Mucosa of descending colon (tissue), 3 donors: ENCODE data around the gene RAB11FIP5. TPM values are rescaled to one million over a fixed set of nuclear protein-coding genes. Genes with fewer than 3 reads are reported as not detected.
"Not testable (repeated sequence)": the region's sequence is repeated elsewhere in the genome, so short reads cannot be mapped to it uniquely, and the experiment has no call there.

ENCODE experiments used
- ATAC-seq: fragments of 200-7000 bp; cut with Tn5 transposase; one replicate; pipeline ENCODE4 v1.9.1; 2020; ENCODE audit warnings: mild to moderate bottlenecking, moderate library complexity
- DNase-seq, 3 donors: peaks; one replicate each; pipeline ENCODE4 v3.0.0-alpha.2; 2020
- H3K36me3 ChIP-seq: fragments of 200-600 bp; one replicate; pipeline ENCODE4 v1.8.0; 2021; ENCODE audit warnings: low read depth, mild to moderate bottlenecking
- H3K4me1 ChIP-seq: fragments of 200-600 bp; one replicate; pipeline ENCODE4 v1.8.0; 2021; ENCODE audit warnings: low read depth, mild to moderate bottlenecking
- H3K4me3 ChIP-seq: fragments of 200-600 bp; one replicate; pipeline ENCODE4 v1.8.0; 2021; ENCODE audit warnings: mild to moderate bottlenecking
- H3K9me3 ChIP-seq: fragments of 200-600 bp; one replicate; pipeline ENCODE4 v1.8.0; 2021; ENCODE audit warnings: mild to moderate bottlenecking
- CTCF ChIP-seq: fragments of 200-600 bp; IDR thresholded peaks from one replicate; pipeline ENCODE4 v1.8.0; 2022; ENCODE audit warnings: antibody characterized with exemption, mild to moderate bottlenecking
- intact Hi-C, 2 donors: fragments of 100-400 bp; cut with DNase I in 1 of 2; cut with micrococcal nuclease in 1 of 2; formaldehyde crosslinking; loops; one replicate each; pipeline versions ENCODE4 v1.11.0 to v1.11.1; 2022; cut with DNase I, micrococcal nuclease
- total RNA-seq, 3 donors: library from RNA; stranded (reverse); fragmentation: NEBNext Ultra II Directional in 2 of 3; extraction: Animal tissue kit (Norgen Biotek cat#: 25700) in 2 of 3; gene quantifications; one replicate each; pipeline versions ENCODE4 v1.2.1 to v1.2.4, GENCODE V29; 2021 to 2023
- donor health status: DM: no; HTN: no; CAD: no; lungs with moderate emphysema.
- donor health status: DM: no; HTN: no; CAD: no.
- donor health status: DM: no; HTN: yes; CAD: no.

RAB11FIP5 gene
- total RNA-seq, 3 donors from 2014 or later: 17.8 to 27.9 (median 18.3) TPM

- ATAC-seq (no peak), DNase-seq (no peak)
- no peak for TF ChIP-seq CTCF
- H3K36me3 ChIP-seq: no peaks in the 10 kb centered on the region
- H3K4me3 ChIP-seq: no peak overlapping the region
- no peaks in the 10 kb centered on the region for H3K4me1 ChIP-seq
- H3K9me3 ChIP-seq: no peaks in the 10 kb centered on the region
- intact Hi-C loops: no loop called here
Observed at GRCh38 chr2:73128841-73129535, 16.2 kb upstream of the RAB11FIP5 start.

- H3K4me3 ChIP-seq: no peak overlapping the region
- H3K9me3 ChIP-seq: no peaks in the 10 kb centered on the region
- intact Hi-C loops: no loop called here
- TF ChIP-seq CTCF: no peak
- no peaks in the 10 kb centered on the region for H3K4me1 ChIP-seq
- DNase-seq (no peak), ATAC-seq (no peak)
- no peaks in the 10 kb centered on the region for H3K36me3 ChIP-seq
Observed at GRCh38 chr2:73122536-73122935, 9.8 kb upstream of the RAB11FIP5 start.

- H3K4me1 ChIP-seq, intact Hi-C loops, H3K4me3 ChIP-seq, ATAC-seq, H3K36me3 ChIP-seq, H3K9me3 ChIP-seq, DNase-seq: not testable (repeated sequence)
Observed at GRCh38 chr2:73119611-73120239, 7.0 kb upstream of the RAB11FIP5 start.

DNA sequence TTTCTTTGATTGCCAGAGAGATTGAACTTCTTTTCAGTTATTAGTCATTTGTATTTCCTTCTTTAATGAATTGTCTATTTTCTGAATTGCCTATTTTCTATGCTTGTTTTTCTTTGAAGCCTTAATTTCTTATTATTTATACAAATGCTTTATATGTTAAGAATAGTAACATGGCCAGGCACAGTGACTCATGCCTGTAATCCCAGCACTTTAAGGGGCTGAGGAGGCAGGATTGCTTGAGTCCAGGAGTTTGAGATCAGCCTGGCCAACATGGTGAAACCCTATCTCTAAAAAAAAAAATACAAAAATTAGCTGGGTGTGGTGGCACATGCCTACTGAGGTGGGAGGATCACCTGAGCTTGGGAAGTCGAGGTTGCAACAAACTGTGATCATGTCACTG lies 4.7 kb upstream of the RAB11FIP5 start:
- no peaks in the 10 kb centered on the region for H3K4me1 ChIP-seq
- intact Hi-C loops: no loop called here
- H3K4me3 ChIP-seq: no peak overlapping the region
- H3K9me3 ChIP-seq: no peaks in the 10 kb centered on the region
- no peak for TF ChIP-seq CTCF
- DNase-seq (no peak), ATAC-seq (no peak)
- H3K36me3 ChIP-seq: no peaks in the 10 kb centered on the region

DNA sequence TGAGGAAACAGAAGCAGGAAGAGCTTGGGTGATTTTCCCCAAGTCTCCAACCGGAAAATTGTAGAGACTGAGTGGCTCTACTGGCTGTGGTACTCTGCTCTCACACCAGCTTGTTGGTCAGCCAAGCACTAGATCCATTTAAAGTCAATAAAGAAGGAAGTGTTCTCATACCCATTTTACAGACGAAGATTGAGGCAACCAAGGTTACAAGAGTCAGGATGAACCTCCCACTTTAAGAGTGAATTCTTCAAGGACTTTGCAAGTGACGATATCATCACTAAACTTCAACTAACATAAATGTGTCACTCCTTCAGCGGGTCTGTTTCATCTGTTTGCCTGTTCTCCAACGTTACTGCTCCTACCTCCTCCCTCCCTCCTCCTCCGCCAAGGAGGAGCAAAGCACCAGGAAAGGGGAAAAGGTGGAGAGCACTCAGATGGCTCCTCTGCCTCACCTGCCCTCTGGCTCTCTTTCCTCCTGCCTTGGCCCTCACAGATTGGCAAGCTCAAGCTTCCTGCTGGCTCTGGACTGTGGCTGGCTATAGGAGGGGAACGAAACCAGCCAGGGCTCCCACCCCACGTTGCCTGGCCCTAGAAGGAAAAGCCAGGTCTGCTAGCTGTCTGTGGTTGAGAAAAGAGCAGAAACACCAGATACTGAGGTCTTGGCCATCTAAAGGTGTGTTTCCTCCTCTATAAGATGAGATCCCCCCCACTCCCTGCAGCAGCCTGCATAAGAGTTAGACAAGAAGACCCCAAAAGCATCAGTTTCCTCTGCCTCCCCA lies 3.6 kb upstream of the RAB11FIP5 start:
- DNase-seq (no peak), ATAC-seq (no peak)
- Histone ChIP-seq H3K9me3 (no peaks in the 10 kb centered on the region), H3K4me3 (no peak overlapping the region), H3K36me3 (no peaks in the 10 kb centered on the region), H3K4me1 (peaks cover 4% of the 10 kb centered on the region)
- TF ChIP-seq CTCF: no peak
- intact Hi-C loops: no loop called here
